ENCODE data around the gene TMEM17. TPM values are rescaled to one million over a fixed set of nuclear protein-coding genes. Genes with fewer than 3 reads are reported as not detected.

The TMEM17 gene
- total and polyA plus RNA-seq, 3 donors from 2014 or later: 6.6 to 7.8 (median 6.7) TPM

GRCh38 chr2:62460175-62460574, 45.8 kb downstream of the TMEM17 start:
- intact Hi-C loops (cut with DNase I; ENCODE audit: low total_unique reads): no loop called here
- H3K36me3 ChIP-seq (ENCODE audit: low read depth, missing control alignments): no peaks in the 10 kb centered on the region
- peaks cover 9% of the 10 kb centered on the region for H3K4me1 ChIP-seq
- no peaks in the 10 kb centered on the region for H3K9me3 ChIP-seq
- H3K4me3 ChIP-seq: no peak overlapping the region
- DNase-seq: no peak
- H3K27me3 ChIP-seq: no peaks in the 10 kb centered on the region
- 83 to 94% methylated on average over 5 of the region's 5 CpGs for WGBS, 2 donors
- TF ChIP-seq POLR2A (IDR thresholded peaks at IDR 0.05): no peak
- TF ChIP-seq CTCF (IDR thresholded peaks at IDR 0.05): no peak
- no peak overlapping the region for H3K27ac ChIP-seq

- WGBS, 2 donors: 92 to 93% methylated on average over 2 of the region's 2 CpGs
- TF ChIP-seq CTCF (IDR thresholded peaks at IDR 0.05) (no peak), POLR2A (IDR thresholded peaks at IDR 0.05) (no peak)
- Histone ChIP-seq H3K4me1 (peaks cover 9% of the 10 kb centered on the region), H3K4me3 (no peak overlapping the region), H3K36me3 (ENCODE audit: low read depth, missing control alignments) (no peaks in the 10 kb centered on the region), H3K9me3 (no peaks in the 10 kb centered on the region), H3K27me3 (no peaks in the 10 kb centered on the region), H3K27ac (no peak overlapping the region)
- intact Hi-C loops (cut with DNase I; ENCODE audit: low total_unique reads): loop anchor here (2.0 kb wide), 1 partner anchor 311 kb away; no protein-coding TSS in a partner anchor
- DNase-seq: no peak
Observed at GRCh38 chr2:62459672-62460071, 46.3 kb downstream of the TMEM17 start.

GRCh38 chr2:62459106-62459505, 46.9 kb downstream of the TMEM17 start:
- 75 to 79% methylated on average over 3 of the region's 3 CpGs for WGBS, 2 donors
- Histone ChIP-seq H3K4me3 (no peak overlapping the region), H3K36me3 (ENCODE audit: low read depth, missing control alignments) (no peaks in the 10 kb centered on the region), H3K9me3 (no peaks in the 10 kb centered on the region), H3K27ac (no peak overlapping the region), H3K27me3 (no peaks in the 10 kb centered on the region), H3K4me1 (peaks cover 9% of the 10 kb centered on the region)
- intact Hi-C loops (cut with DNase I; ENCODE audit: low total_unique reads): loop anchor here (2.0 kb wide), 1 partner anchor 312 kb away; no protein-coding TSS in a partner anchor
- no peak for DNase-seq
- no peak for TF ChIP-seq POLR2A (IDR thresholded peaks at IDR 0.05)
- TF ChIP-seq CTCF (IDR thresholded peaks at IDR 0.05): no peak

GRCh38 chr2:62458671-62459081, 47.3 kb downstream of the TMEM17 start:
- no peak for DNase-seq
- WGBS, 2 donors: 83 to 89% methylated on average over 6 of the region's 6 CpGs
- Histone ChIP-seq H3K4me3 (no peak overlapping the region), H3K9me3 (no peaks in the 10 kb centered on the region), H3K27me3 (no peaks in the 10 kb centered on the region), H3K4me1 (peaks cover 9% of the 10 kb centered on the region), H3K27ac (no peak overlapping the region), H3K36me3 (ENCODE audit: low read depth, missing control alignments) (no peaks in the 10 kb centered on the region)
- intact Hi-C loops (cut with DNase I; ENCODE audit: low total_unique reads): loop anchor here (2.0 kb wide), 1 partner anchor 312 kb away; no protein-coding TSS in a partner anchor
- TF ChIP-seq POLR2A (IDR thresholded peaks at IDR 0.05): no peak
- TF ChIP-seq CTCF (IDR thresholded peaks at IDR 0.05): no peak

- H3K9me3 ChIP-seq: no peaks in the 10 kb centered on the region
- no peak for TF ChIP-seq POLR2A (IDR thresholded peaks at IDR 0.05)
- no peak for TF ChIP-seq CTCF (IDR thresholded peaks at IDR 0.05)
- H3K36me3 ChIP-seq (ENCODE audit: low read depth, missing control alignments): no peaks in the 10 kb centered on the region
- peaks cover 9% of the 10 kb centered on the region for H3K4me1 ChIP-seq
- no peaks in the 10 kb centered on the region for H3K27me3 ChIP-seq
- no peak for DNase-seq
- 60 to 84% methylated on average over 8 to 11 of the region's 11 CpGs for WGBS, 2 donors
- H3K27ac ChIP-seq: no peak overlapping the region
- no peak overlapping the region for H3K4me3 ChIP-seq
- intact Hi-C loops (cut with DNase I; ENCODE audit: low total_unique reads): loop anchor here (2.0 kb wide), 1 partner anchor 313 kb away; no protein-coding TSS in a partner anchor
Observed at GRCh38 chr2:62458206-62458641, 47.8 kb downstream of the TMEM17 start.

Data from testis (tissue), 3 donors.